ENCODE measurements around the gene GLYATL3. TPM values are rescaled to one million over a fixed set of nuclear protein-coding genes. Genes with fewer than 3 reads are reported as not detected.

Gene GLYATL3
- total and polyA plus RNA-seq, 10 of the 15 experiments (the other 5 are each of a cell fraction or from before 2014, with no cell fraction given), result not detected

DNA sequence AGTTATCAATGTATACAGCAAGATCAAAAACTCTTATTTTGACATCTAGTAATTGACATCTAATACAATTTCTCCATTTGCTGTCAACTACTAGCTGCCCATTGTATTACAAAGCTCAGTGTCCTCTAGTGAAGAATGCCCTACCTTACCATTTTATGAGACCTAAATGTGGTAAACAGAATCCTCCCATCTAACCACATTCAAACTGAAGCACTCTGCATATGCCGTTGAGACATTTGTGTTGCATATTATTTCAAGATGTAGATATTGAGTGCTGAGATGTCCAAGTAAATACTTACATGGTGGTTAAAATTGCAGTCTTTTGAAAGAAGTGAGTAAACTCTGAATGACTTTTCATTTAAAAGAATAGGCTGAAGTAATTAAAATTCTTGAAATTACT, 597 bp upstream of the GLYATL3 start:
- Histone ChIP-seq H2AFZ (ENCODE audit: control insufficient read depth, low read depth, low read length) (no peak overlapping the region), H3K9ac (ENCODE audit: control insufficient read depth, insufficient read depth, low read length) (no peak overlapping the region)

More for the DNA sequence above, 597 bp upstream of the GLYATL3 start:
- H3K4me3 ChIP-seq, result no peak overlapping the region
- H3K79me2 ChIP-seq (ENCODE audit: control insufficient read depth, insufficient read depth, low read length), result no peaks in the 10 kb centered on the region
- no peak overlapping the region for H3K4me2 ChIP-seq (ENCODE audit: control insufficient read depth, insufficient read depth)
- SMC1A ChIA-PET (ENCODE audit: uncharacterized antibody, unreplicated experiment), result no interaction called here
- no peak for DNase-seq (ENCODE audit: low read depth, low spot score)
- POLR2A ChIA-PET, result no interaction called here
- H3K27ac ChIP-seq (ENCODE audit: control insufficient read depth, insufficient read depth), result no peak overlapping the region
- 37% methylated on average over 1 of the region's 1 CpG for WGBS (ENCODE audit: insufficient coverage, insufficient replicate concordance, low lambda C conversion rate, missing lambda C conversion rate)
- CTCF ChIA-PET, result no interaction called here
- no peaks in the 10 kb centered on the region for H3K9me3 ChIP-seq (replicated peaks; ENCODE audit: control insufficient read depth, insufficient read depth, low read length)
- intact Hi-C loops (cut with micrococcal nuclease; ENCODE audit: unreplicated experiment), result no loop called here
- H3K4me1 ChIP-seq (ENCODE audit: control insufficient read depth, insufficient read depth, low read length), result no peaks in the 10 kb centered on the region
- RAD21 ChIA-PET (ENCODE audit: unreplicated experiment), result no interaction called here
- ATAC-seq, result no peak
- BruUV-seq (replicated peaks), result no TSS peak
- no peak for FAIRE-seq
- in situ Hi-C loops (cut with MboI), result no loop called here
- H4K20me1 ChIP-seq (ENCODE audit: control insufficient read depth, insufficient read depth), result no peaks in the 10 kb centered on the region
- TF ChIP-seq SMC3 (IDR thresholded peaks at IDR 0.05; ENCODE audit: borderline replicate concordance, low read length) (no peak), SIN3A (IDR thresholded peaks at IDR 0.05; ENCODE audit: low read depth, low read length) (no peak), MTA3 (IDR thresholded peaks at IDR 0.05; ENCODE audit: borderline replicate concordance, low read length) (no peak), USF1 (IDR thresholded peaks at IDR 0.05; ENCODE audit: borderline replicate concordance, extremely low read length, insufficient read depth, low read depth, low read length) (no peak), CUX1 (IDR thresholded peaks at IDR 0.05; ENCODE audit: insufficient replicate concordance, low read depth, low read length) (no peak)
- H3K27me3 ChIP-seq (replicated peaks in 1 of 2; ENCODE audit: control insufficient read depth in 2 of 2, insufficient read depth in 2 of 2, low read length in 1 of 2), result no peaks in the 10 kb centered on the region
- H3K36me3 ChIP-seq (ENCODE audit: control insufficient read depth in 2 of 2, insufficient read depth in 2 of 2, low read length in 1 of 2), result no peaks in the 10 kb centered on the region
